GM19351 (cell line): ENCODE data around the gene ALOX15.
"Not testable (repeated sequence)": the region's sequence is repeated elsewhere in the genome, so short reads cannot be mapped to it uniquely, and the experiment has no call there.

Experiments
- ATAC-seq: cut with Tn5 transposase; IDR thresholded peaks from one replicate; pipeline ENCODE4 v1.9.1; 2021; ENCODE audit warnings: mild to moderate bottlenecking, moderate library complexity; ENCODE audit not compliant: unreplicated experiment

ALOX15 gene

DNA sequence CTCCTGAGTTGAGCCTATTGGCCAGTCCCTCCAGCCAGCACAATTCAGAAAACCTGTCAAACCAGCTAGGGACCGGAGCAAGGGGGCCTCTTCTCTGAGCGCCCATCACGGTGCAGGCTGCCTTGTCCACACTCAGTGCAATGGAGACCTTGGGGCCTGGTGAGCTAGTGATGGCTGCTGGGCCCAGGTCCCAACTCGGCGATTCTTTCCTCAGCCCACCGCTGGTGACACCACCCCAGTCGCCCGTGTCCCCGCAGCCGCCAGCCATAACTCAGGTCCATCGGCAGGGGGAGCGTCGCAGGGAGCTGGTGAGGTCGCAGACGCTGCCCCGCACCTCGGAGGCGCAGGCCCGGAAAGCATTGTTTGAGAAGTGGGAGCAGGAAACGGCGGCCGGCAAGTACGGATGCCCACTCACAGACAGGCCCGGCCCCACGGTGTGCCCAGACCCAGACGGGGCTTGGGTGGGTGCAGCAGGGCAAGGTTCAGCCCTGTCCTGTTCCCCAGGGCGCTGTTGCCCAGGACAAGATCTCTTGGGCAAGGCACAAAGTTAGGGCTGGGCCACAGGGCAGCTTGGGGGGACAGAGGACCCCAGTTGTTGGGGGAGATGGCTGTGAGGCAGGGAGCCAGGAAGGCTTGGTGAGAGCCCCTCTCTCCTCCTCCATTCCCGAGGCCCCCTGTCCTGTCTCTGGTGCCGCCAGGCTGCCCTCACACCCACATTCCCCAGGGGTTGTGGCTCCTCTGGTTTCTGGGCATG lies 46.4 kb downstream of the ALOX15 start:
- no peak for ATAC-seq

DNA sequence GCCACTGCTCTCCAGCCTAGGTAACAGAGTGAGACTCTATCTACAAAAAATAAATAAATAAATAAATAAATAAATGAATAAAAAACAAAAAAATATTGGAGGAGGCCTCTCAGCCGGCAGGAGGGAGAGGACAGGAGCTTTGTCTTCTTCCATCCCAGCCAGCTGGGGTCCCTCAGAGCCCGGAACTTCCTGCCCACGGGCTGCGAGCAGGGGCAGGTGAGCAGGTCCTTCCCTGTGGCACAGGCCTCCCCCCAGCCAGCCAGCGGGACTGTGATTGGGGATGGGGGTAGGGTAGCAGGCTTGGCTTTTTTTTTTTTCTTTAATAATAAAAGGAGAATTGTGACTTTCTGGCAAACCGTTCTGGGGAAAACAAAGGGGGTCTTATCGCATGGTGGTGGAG lies 47.1 kb downstream of the ALOX15 start:
- no peak for ATAC-seq

DNA sequence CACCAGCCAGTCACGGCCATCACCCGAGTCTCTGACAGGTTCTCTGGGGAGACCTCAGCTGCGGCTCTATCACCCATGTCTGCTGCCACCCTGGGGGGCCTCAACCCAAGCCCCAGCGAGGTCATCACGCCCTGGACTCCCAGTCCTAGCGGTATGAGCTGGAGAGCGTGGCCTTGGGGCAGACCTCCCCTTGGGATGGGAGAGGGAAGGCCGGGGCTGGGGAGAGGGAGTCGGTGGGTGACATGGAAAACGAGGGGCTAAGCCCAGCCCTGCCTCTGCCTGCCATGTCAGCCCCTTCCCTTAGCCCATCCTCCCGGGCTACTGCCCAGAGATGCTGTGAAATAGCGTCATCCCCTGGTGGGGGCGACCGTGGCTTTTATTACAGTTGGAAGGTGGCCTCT lies 48.5 kb downstream of the ALOX15 start:
- ATAC-seq, result no peak

DNA sequence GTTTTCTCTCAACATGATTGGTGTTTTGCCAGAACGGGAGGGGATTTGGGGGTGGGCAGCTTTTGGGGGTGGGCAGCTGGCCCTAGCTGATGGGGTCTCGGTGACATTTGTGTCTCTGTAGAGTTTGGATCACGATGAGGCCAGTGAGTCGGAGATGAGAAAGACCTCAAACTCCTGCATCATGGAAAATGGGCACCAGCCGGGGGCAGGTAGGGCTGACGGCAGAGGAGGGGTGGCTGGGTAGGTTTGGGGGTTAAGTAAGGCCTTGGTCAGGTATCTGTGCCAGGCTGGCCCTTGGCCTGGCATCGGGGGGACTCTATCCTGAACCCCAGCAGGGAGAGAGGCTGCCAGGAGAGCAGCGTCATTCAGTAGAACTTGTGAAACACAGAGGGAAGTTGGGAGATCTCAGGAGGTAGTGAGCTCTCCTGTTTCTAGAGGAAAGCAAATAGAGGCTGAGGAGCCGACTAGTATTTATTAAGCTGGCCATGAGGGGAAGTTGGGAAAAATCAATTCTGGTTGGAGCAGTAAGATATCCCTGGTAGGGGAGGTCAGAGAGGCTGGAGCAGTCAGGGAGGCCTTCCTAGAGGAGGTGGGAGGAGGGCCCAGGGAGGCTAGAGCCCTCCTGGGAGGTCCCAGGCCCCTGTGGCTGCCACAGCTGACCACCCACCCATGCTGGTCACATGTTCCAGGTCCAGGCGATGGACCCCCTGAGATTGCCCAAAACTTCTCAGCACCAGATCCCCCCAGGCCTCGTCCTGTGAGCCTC lies 49.1 kb downstream of the ALOX15 start:
- ATAC-seq, result no peak

DNA sequence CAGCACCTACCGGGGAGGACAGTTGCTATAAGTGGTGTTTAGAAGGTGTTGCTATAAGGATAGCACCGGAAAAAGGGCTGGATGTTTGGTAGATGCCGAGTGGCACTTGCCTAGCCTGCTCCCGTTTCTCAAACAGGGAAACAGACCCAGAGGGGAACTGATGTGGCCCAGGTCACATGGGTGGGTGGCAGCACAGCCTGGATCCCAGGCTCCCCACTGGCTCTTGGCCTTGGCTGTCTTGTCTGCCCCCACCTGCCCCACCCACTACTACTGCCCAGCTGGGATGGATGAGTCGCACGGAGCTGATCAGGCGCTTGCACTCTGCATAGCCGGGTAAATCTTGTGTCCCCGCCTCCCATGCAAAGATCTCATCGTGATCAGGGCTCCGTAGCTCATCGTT lies 49.9 kb downstream of the ALOX15 start:
- ATAC-seq, result no peak

DNA sequence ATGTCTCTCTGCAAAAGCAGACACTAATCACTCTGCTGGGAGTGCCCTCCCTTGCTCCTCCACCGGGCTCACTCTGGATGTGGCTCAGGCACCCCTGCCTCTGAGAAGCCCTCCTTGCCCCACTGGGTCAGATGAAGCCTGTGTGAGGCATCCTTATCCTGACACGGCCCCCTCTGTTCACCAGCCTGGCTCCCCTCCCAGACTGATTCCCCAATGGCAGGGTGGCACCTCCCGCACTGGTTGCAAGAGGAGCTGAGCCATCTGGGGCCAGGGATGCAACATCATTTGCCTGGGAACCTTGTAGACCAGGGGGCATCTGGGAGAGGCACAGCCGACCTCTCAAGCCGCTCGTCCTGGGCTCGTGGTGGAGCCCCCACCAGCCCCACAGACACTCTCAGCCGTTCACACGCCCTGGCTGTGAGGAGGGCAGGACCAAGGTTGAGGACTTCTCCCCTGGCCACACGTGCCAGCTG lies 50.5 kb downstream of the ALOX15 start:
- no peak for ATAC-seq

DNA sequence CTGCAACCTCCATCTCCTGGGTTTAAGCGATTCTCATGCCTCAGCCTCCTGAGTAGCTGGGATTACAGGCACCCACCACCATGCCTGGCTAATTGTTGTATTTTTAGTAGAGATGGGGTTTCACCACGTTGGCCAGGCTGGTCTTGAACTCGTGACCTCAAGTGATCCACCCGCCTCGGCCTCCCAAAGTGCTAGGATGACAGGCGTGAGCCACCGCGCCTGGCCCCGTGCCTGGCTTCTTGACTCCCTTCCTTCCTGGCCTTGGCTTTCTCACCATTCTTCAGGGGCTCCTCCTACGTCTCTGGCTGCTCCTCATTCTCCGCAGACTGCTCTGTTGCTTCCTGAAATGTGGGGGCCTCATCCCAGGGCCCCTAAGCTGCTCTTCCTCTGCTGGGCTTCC lies 51.4 kb downstream of the ALOX15 start:
- ATAC-seq, result not testable (repeated sequence)

DNA sequence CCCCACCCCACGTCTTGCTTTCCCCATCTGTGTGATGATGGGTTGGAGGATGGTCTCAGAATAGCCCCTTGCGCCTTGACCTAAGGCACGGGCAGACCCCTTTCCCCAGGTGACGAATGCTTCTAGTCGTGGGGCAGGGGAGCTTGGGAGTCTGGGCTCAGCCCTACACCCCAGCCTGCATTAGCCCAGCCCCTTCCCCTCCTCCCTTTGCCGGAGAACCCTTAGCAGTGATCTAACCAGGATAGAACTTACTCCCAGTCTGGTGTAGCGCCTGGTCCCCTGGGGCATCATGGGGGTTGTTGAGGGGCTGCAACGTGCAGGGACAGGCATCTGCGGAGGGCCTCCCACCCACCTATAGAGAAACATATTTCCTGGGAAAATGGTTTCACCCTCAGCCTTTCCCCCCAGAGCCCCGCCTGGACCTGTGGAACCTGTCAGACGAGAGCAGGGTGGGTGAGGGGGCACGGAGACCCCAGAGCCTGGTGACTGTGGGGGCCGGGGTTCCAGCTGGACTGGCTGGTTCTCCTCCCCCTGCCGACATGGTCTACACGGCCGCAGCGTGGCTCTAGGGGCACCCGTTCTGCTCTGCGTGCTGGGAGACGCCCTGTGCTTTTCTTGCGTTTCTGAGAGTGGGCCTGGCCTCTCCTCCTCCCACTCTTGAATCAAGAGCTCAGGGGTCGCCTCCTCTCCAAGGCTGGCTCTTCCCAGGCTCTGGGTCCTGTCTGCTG lies 52.4 kb downstream of the ALOX15 start:
- no peak for ATAC-seq

DNA sequence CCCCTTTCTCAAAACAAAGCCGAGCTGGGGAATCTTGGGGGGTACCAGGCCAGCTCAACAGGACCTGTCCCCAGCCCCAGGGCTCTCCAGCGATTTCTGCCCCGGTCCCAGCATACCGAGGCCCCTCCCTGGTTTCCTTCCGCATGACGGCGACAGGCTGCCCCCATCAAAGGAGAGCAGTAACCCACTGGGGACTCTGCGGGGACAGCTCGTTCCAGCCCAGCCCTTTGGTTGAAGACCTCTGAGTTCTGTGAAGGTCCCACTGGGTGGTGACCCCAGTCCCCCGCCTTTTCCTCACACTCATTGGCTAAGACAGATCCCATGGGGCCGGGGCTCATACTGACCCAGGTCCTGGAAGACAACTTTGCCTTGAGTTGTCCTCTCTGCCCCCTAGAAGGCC lies 53.1 kb downstream of the ALOX15 start:
- ATAC-seq, result no peak

DNA sequence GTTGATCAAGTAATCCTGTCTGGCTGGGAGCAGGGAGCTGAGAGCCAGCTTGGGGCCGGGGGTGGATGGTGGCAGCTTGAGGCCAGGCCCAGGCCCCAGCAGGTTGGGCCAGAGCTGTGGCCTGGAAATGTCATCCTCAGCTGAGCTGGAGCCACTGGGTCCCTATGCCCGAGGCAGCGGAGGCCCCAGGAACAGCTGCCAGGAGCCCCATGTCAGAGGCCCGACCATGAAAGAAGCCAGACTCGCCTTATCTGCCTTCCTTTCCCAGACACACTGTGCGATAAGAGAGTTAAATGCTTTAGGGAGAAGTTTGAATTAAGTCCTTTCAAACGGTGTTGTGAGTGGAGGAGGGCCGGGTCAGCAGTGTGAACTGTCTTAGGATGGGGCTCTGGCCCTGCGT lies 53.7 kb downstream of the ALOX15 start:
- ATAC-seq, result no peak

DNA sequence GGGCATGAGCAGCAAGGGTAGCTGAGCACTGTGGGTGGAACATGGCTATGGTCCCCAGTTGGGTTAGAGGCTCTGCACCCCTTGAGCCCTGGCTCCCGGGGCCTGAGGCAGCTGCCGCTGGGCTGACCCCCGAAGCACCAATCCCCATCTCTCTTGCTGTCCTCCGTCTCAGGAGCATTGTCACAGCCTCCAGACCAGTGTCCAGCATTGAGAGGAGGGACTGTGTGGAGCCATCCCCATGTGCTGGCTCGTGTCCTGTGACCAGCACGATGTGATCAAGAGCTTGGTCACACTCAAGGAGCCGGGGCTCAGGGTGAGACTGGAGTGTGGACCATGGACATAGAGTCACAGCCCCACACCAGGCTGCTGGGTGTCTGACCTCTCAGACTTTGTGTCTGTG lies 54.3 kb downstream of the ALOX15 start:
- no peak for ATAC-seq

DNA sequence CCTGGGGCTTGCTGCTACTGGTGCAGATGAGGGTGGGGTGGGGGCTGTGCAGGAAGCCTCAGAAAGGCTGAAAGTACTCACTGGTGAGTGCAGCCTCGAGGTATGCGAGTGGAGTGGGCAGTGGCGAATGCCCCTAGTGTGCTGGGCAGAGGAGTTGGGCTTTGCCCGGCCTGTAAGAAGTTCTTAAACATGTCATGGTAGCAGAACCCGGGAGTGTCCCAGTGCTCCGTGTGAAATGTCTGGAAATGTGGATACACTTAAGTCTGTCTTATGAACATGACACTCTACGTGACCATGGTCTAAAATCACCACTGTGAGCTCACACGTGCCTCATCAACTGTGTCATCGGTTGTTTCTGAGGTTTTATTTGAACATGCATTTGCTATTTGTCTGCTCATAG lies 55.4 kb downstream of the ALOX15 start:
- no peak for ATAC-seq

DNA sequence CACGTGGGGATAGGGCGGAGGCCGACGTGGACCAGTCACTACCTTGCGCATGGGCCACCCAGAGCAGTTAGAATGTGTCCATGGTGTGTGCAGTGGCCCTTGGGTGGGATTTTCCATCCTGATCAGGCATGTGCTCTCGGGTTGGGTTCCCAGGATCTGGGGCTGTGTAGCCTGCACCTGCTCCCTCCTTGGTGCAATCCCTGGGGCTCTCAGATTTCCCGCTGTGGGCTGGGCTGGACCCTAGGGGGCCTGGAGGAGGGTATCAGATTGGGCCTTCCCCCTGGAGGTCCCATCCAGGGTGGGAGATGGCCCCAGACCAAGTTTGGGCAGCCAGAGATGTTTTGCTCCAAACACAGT lies 55.9 kb downstream of the ALOX15 start:
- no peak for ATAC-seq

DNA sequence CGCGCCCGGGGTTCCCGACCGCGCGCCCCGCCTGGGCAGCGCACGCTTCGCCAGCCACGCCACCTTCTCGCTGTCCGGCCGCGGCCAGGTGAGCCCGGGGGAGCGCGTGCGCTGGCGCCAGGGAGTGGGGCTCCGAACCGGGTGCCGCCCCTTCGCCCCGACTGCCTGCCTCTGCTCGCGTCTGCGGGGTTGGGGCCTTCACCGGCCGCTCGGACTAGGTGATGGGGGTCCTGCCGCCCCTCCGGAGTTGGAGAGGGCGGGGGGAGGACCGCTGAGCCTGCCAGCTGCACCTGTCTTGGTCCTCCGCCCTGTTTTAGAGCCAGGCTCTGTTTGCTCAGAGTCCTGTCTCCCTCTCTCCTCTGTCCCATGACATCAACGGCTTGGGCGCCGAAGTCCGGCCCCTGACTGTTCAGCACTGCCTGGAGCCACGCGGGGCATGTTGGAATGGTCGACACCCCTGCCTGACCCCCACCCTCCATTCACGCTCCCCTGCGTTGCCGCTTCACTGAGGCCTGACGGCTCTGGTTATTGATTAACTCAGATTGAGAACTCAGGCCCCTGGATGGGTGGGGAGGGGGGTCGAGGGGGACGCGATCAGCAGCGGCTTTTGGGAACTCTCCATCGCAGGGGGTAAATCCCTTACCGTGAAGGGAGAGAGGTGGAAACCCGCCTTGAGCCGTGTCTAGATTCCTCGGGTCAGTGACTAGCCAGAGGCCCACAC lies 56.4 kb downstream of the ALOX15 start:
- no peak for ATAC-seq

DNA sequence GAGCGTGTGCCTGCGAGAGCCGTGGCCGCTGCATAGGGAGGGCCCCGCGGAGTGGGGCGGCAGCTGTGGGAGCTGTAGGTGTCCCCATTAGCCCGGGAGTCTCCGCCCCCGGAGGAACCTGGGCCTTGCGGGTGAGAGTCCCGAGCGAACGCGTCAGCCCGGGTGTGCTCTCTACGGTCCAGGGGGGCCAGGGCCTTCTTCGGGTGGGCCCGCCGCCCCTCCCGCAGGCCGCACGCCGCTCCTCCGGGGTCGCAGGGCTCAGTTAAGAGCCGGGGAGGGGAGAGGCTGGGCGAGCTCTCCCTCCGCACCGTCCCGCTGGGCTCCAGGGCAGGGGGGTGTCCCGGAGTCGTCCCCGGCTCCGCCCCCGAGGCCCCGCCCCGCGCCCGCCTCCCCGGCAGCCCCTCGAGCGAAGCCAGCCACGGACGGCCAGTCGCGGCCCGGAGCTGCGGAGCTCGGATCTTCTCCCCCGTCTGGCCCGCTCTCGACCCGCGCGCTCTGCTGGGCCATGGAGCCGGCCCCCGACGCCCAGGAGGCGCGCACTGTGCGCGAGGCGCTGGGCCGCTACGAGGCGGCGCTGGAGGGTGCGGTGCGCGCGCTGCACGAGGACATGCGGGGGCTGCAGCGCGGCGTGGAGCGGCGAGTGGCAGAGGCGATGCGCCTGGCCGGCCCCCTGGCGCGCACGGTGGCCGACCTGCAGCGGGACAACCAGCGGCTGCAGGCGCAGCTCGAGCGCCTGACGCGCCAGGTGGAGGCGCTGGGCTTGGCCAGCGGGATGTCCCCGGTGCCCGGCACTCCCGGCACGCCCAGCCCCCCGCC lies 57.2 kb downstream of the ALOX15 start, which contains the start of gene SMTNL2:
Gene SMTNL2 (plus strand): TSS at position 429 of the 816 bp plus-strand sequence. CDS start 77 bp downstream, at position 506.
- no peak for ATAC-seq

DNA sequence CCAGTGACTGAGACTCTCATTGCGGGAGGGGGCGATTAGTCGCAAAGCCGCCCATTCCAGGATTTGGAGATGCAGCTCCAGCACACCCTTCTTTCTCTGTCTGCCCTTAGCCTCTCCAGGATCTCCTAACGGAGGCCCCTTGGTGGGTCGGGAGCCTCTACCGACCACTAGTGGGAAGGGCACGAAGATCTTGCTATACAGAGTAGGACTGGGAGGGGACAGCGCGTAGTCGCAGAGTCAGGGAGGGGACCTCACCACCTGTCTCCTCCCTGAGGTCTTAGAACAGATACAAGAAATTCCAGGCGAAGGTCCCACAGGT lies 57.7 kb downstream of the ALOX15 start:
- ATAC-seq, result no peak

DNA sequence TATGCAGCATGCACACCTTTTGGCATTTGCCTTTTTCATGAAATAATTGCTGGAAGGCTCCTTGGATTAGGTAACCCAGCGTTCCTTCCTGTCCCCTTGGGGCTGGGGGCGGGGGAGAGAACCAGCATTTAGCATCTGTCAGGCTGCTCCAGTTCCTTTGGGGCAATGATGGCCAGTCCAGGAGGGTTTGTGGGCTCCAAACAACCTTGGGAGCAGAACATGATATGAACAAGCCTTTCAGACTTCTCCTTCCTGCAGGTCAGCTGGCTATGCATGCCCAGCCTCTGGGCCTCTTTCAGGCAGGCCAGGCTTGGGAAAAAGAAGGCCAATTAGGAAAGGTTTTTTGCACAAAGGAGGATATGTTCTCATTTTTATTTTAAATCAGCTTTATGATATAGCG lies 58.3 kb downstream of the ALOX15 start:
- no peak for ATAC-seq

DNA sequence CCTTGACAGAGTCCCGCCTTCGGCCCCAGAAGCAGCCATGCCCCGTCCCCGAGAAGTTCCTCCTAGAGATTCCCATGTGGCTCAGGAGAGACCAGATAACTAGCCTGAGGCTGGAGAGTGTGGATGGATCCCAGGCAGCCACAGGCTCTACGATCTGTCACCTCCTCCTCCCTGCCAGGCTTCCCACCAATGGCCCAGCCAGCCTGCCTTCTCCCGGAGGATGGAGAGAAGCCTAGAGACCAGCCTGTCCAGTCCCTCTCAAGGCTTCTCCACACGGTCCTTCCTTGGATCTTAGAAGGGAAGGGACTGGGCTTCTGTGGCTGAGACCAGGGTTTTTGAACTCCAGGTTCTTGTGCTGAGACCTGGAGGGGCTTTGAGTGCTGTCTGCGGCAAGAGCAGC lies 58.8 kb downstream of the ALOX15 start:
- no peak for ATAC-seq

DNA sequence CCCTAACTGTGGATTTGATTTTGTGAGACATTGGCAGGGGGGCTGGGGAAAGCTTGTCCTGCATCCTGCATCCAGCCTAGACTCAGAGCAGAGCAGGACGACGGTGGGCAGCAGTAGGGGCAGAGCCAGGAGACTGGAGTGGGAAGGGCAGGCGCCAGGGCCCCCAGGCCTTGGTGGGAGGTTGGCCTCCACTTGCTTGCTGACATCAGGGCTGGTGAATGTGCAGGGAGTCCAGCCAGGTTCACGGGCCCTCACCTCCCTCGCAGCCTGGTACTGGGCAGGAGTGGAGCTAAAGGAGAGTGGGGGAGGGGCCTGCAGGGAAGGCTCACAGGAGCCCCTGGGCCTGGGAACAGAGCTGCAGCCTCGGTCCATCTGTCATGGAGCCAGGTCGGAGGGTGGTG lies 59.4 kb downstream of the ALOX15 start:
- no peak for ATAC-seq
